Ishikawa (cell line): ENCODE measurements around the gene USP47.

Source experiments
- CEBPB ChIP-seq: IDR thresholded peaks from 2 replicates; pipeline ENCODE4 v1.6.1; 2012
- CREB1 ChIP-seq: IDR thresholded peaks from 2 replicates; pipeline ENCODE4 v1.6.1; 2012; ENCODE audit warnings: low read depth
- EP300 ChIP-seq: IDR thresholded peaks from 2 replicates; pipeline ENCODE4 v1.6.1; 2012; ENCODE audit warnings: borderline replicate concordance
- RAD21 ChIP-seq: IDR thresholded peaks from 2 replicates; pipeline ENCODE4 v1.6.1; 2012; ENCODE audit warnings: low read depth
- TAF1 ChIP-seq: IDR thresholded peaks from 2 replicates; pipeline ENCODE4 v1.6.1; 2012; ENCODE audit warnings: low read depth, mild to moderate bottlenecking
- TEAD4 ChIP-seq: IDR thresholded peaks from 2 replicates; pipeline ENCODE4 v1.6.1; 2012
- YY1 ChIP-seq: IDR thresholded peaks from 2 replicates; pipeline ENCODE4 v1.6.1; 2012; ENCODE audit warnings: low read depth
- TF ChIP-seq, protein P1 (sequence below): IDR thresholded peaks from 2 replicates; pipeline ENCODE4 v1.6.1; 2012; ENCODE audit warnings: low read depth, mild to moderate bottlenecking
- TF ChIP-seq, protein P2 (sequence below): IDR thresholded peaks from 2 replicates; pipeline ENCODE4 v1.6.1; 2012
- TF ChIP-seq, protein P3 (sequence below): IDR thresholded peaks from 2 replicates; pipeline ENCODE4 v1.6.1; 2012

DNA sequence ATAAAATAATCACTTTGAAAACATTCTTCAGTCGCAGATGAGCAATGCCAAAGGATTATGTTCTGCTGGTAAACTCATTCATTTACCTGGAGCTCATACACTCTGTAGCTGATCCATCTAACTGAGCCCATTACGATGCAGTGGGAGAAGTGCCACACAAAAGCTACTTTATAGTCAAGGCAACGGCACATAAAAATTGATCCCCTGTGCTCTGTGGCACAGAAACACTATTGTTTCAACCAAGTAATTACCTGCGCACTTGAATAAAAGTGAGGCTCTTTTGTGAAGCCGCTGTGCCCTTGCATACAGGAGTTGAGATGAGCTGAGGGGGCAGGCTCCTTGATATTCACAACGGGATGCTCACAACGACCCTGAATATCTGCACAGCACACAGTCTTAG is 159.4 kb downstream of the USP47 start:
- TF ChIP-seq TAF1 (no peak), YY1 (no peak), EP300 (no peak), RAD21 (no peak), CREB1 (no peak), CEBPB (no peak), TEAD4 (no peak)
- TF ChIP-seq, protein P1, sequence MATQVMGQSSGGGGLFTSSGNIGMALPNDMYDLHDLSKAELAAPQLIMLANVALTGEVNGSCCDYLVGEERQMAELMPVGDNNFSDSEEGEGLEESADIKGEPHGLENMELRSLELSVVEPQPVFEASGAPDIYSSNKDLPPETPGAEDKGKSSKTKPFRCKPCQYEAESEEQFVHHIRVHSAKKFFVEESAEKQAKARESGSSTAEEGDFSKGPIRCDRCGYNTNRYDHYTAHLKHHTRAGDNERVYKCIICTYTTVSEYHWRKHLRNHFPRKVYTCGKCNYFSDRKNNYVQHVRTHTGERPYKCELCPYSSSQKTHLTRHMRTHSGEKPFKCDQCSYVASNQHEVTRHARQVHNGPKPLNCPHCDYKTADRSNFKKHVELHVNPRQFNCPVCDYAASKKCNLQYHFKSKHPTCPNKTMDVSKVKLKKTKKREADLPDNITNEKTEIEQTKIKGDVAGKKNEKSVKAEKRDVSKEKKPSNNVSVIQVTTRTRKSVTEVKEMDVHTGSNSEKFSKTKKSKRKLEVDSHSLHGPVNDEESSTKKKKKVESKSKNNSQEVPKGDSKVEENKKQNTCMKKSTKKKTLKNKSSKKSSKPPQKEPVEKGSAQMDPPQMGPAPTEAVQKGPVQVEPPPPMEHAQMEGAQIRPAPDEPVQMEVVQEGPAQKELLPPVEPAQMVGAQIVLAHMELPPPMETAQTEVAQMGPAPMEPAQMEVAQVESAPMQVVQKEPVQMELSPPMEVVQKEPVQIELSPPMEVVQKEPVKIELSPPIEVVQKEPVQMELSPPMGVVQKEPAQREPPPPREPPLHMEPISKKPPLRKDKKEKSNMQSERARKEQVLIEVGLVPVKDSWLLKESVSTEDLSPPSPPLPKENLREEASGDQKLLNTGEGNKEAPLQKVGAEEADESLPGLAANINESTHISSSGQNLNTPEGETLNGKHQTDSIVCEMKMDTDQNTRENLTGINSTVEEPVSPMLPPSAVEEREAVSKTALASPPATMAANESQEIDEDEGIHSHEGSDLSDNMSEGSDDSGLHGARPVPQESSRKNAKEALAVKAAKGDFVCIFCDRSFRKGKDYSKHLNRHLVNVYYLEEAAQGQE, result no peak
- TF ChIP-seq, protein P2, sequence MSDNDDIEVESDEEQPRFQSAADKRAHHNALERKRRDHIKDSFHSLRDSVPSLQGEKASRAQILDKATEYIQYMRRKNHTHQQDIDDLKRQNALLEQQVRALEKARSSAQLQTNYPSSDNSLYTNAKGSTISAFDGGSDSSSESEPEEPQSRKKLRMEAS, result no peak
- TF ChIP-seq, protein P3, sequence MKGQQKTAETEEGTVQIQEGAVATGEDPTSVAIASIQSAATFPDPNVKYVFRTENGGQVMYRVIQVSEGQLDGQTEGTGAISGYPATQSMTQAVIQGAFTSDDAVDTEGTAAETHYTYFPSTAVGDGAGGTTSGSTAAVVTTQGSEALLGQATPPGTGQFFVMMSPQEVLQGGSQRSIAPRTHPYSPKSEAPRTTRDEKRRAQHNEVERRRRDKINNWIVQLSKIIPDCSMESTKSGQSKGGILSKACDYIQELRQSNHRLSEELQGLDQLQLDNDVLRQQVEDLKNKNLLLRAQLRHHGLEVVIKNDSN, result no peak
